ENCODE results near the gene PITPNM2. TPM values are rescaled to one million over a fixed set of nuclear protein-coding genes. Genes with fewer than 3 reads are reported as not detected.
A peak's percentile ranks its signal among the peaks of the same experiment; 100 is the strongest.

The PITPNM2 gene
- total and polyA plus RNA-seq, 3 donors from 2014 or later: 24.2 to 38.3 (median 25.3) TPM

- H3K4me3 ChIP-seq: no peak overlapping the region
- intact Hi-C loops (cut with DNase I; ENCODE audit: low total_unique reads): no loop called here
- WGBS, 2 donors: 71 to 74% methylated on average over 6 of the region's 6 CpGs
- no peaks in the 10 kb centered on the region for H3K36me3 ChIP-seq (ENCODE audit: low read depth, missing control alignments)
- no peak for TF ChIP-seq POLR2A (IDR thresholded peaks at IDR 0.05)
- TF ChIP-seq, protein P1, sequence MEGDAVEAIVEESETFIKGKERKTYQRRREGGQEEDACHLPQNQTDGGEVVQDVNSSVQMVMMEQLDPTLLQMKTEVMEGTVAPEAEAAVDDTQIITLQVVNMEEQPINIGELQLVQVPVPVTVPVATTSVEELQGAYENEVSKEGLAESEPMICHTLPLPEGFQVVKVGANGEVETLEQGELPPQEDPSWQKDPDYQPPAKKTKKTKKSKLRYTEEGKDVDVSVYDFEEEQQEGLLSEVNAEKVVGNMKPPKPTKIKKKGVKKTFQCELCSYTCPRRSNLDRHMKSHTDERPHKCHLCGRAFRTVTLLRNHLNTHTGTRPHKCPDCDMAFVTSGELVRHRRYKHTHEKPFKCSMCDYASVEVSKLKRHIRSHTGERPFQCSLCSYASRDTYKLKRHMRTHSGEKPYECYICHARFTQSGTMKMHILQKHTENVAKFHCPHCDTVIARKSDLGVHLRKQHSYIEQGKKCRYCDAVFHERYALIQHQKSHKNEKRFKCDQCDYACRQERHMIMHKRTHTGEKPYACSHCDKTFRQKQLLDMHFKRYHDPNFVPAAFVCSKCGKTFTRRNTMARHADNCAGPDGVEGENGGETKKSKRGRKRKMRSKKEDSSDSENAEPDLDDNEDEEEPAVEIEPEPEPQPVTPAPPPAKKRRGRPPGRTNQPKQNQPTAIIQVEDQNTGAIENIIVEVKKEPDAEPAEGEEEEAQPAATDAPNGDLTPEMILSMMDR (IDR thresholded peaks at IDR 0.05): no peak
- no peak overlapping the region for H3K27ac ChIP-seq
- H3K4me1 ChIP-seq: peaks cover 6% of the 10 kb centered on the region
- no peaks in the 10 kb centered on the region for H3K27me3 ChIP-seq
- H3K9me3 ChIP-seq: no peaks in the 10 kb centered on the region
- no peak for DNase-seq
These were observed 24.4 kb downstream of the PITPNM2 start for GRCh38 chr12:123126294-123127181.

DNA sequence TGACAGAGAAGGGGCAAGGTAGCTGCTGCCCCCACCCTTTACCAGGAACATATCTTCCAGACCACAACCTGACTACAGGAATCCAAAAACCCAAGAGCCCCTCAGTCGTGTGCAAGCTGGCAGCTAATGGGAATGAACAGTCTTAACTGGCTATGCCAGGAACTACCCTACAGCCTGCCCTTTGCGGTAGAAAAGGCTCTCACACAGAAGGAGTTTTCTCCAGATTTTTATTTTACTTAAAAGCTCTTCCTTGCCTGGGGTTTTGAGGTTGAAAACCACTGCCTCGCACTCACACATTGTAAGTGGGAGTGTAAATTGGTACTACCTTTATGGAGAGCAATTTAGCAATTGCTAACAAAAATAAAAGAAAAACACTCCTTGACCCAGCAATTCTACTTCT lies 28.3 kb downstream of the PITPNM2 start:
- Histone ChIP-seq H3K27me3 (no peaks in the 10 kb centered on the region), H3K36me3 (ENCODE audit: low read depth, missing control alignments) (no peaks in the 10 kb centered on the region), H3K4me1 (peaks cover 13% of the 10 kb centered on the region), H3K9me3 (no peaks in the 10 kb centered on the region), H3K4me3 (no peak overlapping the region), H3K27ac (no peak overlapping the region)
- intact Hi-C loops (cut with DNase I; ENCODE audit: low total_unique reads): no loop called here
- DNase-seq: no peak
- no peak for TF ChIP-seq POLR2A (IDR thresholded peaks at IDR 0.05)
- TF ChIP-seq, protein P1 (IDR thresholded peaks at IDR 0.05): no peak
- 97 to 100% methylated on average over 3 of the region's 3 CpGs for WGBS, 2 donors

DNA sequence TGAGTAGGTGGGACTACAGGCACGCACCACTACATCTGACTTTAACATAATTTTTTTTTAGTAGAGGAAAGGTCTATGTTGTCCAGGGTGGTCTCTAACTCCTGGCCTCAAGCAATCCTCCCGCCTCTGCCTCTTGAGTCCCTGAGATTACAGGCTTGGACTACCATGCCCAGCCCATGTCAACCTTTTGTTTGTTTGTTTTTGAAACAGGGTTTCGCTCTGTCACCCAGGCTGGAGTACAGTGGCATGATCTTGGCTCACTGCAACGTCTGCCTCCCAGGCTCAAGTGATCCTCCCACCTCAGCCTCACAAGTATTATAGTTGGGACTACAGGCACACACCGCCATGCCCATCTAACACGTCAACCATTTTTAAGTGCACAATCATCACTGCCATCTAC lies 29.2 kb downstream of the PITPNM2 start:
- Histone ChIP-seq H3K36me3 (ENCODE audit: low read depth, missing control alignments) (no peaks in the 10 kb centered on the region), H3K27ac (no peak overlapping the region), H3K27me3 (no peaks in the 10 kb centered on the region), H3K9me3 (no peaks in the 10 kb centered on the region), H3K4me3 (no peak overlapping the region), H3K4me1 (peaks cover 11% of the 10 kb centered on the region)
- DNase-seq: no peak
- intact Hi-C loops (cut with DNase I; ENCODE audit: low total_unique reads): no loop called here
- TF ChIP-seq, protein P1 (IDR thresholded peaks at IDR 0.05): no peak
- no peak for TF ChIP-seq POLR2A (IDR thresholded peaks at IDR 0.05)
- WGBS, 2 donors: 86 to 90% methylated on average over 6 of the region's 6 CpGs

- Histone ChIP-seq H3K36me3 (ENCODE audit: low read depth, missing control alignments) (no peaks in the 10 kb centered on the region), H3K4me3 (no peak overlapping the region), H3K27ac (peak overlapping the region in 1 of 2 donors; percentile 45), H3K9me3 (no peaks in the 10 kb centered on the region), H3K4me1 (peaks cover 18% of the 10 kb centered on the region), H3K27me3 (no peaks in the 10 kb centered on the region)
- peak; percentile 47 for DNase-seq
- intact Hi-C loops (cut with DNase I; ENCODE audit: low total_unique reads): no loop called here
- TF ChIP-seq, protein P1 (IDR thresholded peaks at IDR 0.05): no peak
- no peak for TF ChIP-seq POLR2A (IDR thresholded peaks at IDR 0.05)
- WGBS, 2 donors: 48 to 70% methylated on average over 3 of the region's 3 CpGs
These were observed 30.3 kb downstream of the PITPNM2 start for GRCh38 chr12:123120452-123121166.
